Measurements from ENCODE around the gene IFNGR1. TPM values are rescaled to one million over a fixed set of nuclear protein-coding genes. Genes with fewer than 3 reads are reported as not detected.

The IFNGR1 gene
- polyA plus RNA-seq, 2 of the 4 experiments (the other 2 are of a cell fraction), result 31.2 to 54.9 TPM

DNA sequence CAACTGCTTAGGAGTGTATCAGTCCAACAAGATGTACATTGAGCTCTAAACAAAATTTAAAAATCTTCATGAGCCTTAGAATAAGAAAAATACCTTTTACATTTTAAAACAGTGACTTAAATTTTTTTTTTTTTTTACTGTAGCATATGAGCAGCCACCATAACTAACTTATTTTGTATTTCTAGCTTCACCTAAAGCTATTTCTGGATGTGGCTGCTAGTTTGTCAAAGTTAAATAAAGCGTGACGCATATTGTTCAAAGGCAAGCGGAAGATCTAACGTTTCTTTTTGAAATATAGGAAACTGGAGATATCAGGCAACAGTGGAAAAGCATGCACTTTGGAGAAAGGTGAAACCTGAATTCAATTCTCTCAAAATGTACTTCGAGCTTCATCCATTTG is 42.5 kb downstream of the IFNGR1 start:
- Histone ChIP-seq H3K4me3 (no peak overlapping the region), H3K4me2 (no peak overlapping the region), H3K9me3 (0 out of 3 replicates have a peak, but pooled peaks cover 2% of the 10 kb centered on the region), H3K27ac (no peak overlapping the region), H3K4me1 (no peaks in the 10 kb centered on the region)
- no peak for FAIRE-seq
- CTCF ChIA-PET, result interaction anchor here (0.7 to 2.0 kb wide), 2 partner anchors 10 to 83 kb away, joined by 4 to 7 read pairs; no protein-coding TSS in a partner anchor
- WGBS (ENCODE audit: missing lambda C conversion rate), result 75% methylated on average over 5 of the region's 5 CpGs
- POLR2A ChIA-PET, result no interaction called here
- TF ChIP-seq RFX5 (IDR thresholded peaks at IDR 0.05), result no peak
- no peak for TF ChIP-seq CHD4 (IDR thresholded peaks at IDR 0.05; ENCODE audit: borderline replicate concordance)
- ATAC-seq, result no peak
- no peak for DNase-seq (ENCODE audit: low read depth in 1 of 2, low spot score in 1 of 2)

DNA sequence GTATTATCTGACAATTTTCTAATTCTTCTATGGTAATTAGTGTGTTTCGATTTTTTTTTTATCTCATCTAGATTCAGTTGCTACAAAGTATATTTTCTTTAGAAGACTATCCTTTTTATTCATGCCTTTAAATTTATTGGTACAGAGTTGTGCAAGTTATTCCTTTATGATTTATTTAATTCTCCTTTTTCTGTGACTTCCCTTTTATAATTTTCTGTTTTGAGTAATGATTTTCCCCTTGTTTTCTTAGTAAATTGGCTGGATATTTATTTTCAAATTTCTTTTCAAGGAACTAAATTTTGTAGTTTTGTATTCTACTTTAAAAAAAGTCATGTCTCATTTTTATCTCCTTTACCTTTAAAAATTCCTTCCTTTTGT is 43.3 kb downstream of the IFNGR1 start:
- FAIRE-seq, result no peak
- 0 out of 3 replicates have a peak overlapping the region, but pooled peaks have one; percentile 14 for H3K4me2 ChIP-seq
- no peaks in the 10 kb centered on the region for H3K4me1 ChIP-seq
- H3K27ac ChIP-seq, result no peak overlapping the region
- no peaks in the 10 kb centered on the region for H3K9me3 ChIP-seq
- DNase-seq (ENCODE audit: low read depth in 1 of 2, low spot score in 1 of 2), result no peak
- ChIA-PET CTCF (no interaction called here), POLR2A (no interaction called here)
- no peak overlapping the region for H3K4me3 ChIP-seq
- ATAC-seq, result no peak
- TF ChIP-seq HOXB5 (CRISPR knock-in tag; IDR thresholded peaks at IDR 0.05) (no peak), ELK1 (IDR thresholded peaks at IDR 0.05; ENCODE audit: low read depth, low read length) (no peak), RFX5 (IDR thresholded peaks at IDR 0.05) (no peak), FOXS1 (CRISPR knock-in tag; IDR thresholded peaks at IDR 0.05) (no peak), EHF (CRISPR knock-in tag; IDR thresholded peaks at IDR 0.05) (no peak), JUN (IDR thresholded peaks at IDR 0.05) (no peak), RARB (CRISPR knock-in tag; IDR thresholded peaks at IDR 0.05) (no peak), HEYL (CRISPR knock-in tag; IDR thresholded peaks at IDR 0.05) (no peak), CHD4 (IDR thresholded peaks at IDR 0.05; ENCODE audit: borderline replicate concordance) (no peak), KDM5A (IDR thresholded peaks at IDR 0.05) (no peak), CBX8 (IDR thresholded peaks at IDR 0.05) (no peak), CEBPB (IDR thresholded peaks at IDR 0.05) (no peak), TFCP2L1 (CRISPR knock-in tag; IDR thresholded peaks at IDR 0.05) (no peak), HOXA7 (CRISPR knock-in tag; IDR thresholded peaks at IDR 0.05) (no peak), RNF2 (IDR thresholded peaks at IDR 0.05; ENCODE audit: borderline replicate concordance, low read depth) (no peak), POLR2AphosphoS2 (conservative IDR thresholded peaks at IDR 0.05; ENCODE audit: low read length) (no peak), MAFK (IDR thresholded peaks at IDR 0.05; ENCODE audit: partially characterized antibody) (no peak)
- TF ChIP-seq, protein P1, sequence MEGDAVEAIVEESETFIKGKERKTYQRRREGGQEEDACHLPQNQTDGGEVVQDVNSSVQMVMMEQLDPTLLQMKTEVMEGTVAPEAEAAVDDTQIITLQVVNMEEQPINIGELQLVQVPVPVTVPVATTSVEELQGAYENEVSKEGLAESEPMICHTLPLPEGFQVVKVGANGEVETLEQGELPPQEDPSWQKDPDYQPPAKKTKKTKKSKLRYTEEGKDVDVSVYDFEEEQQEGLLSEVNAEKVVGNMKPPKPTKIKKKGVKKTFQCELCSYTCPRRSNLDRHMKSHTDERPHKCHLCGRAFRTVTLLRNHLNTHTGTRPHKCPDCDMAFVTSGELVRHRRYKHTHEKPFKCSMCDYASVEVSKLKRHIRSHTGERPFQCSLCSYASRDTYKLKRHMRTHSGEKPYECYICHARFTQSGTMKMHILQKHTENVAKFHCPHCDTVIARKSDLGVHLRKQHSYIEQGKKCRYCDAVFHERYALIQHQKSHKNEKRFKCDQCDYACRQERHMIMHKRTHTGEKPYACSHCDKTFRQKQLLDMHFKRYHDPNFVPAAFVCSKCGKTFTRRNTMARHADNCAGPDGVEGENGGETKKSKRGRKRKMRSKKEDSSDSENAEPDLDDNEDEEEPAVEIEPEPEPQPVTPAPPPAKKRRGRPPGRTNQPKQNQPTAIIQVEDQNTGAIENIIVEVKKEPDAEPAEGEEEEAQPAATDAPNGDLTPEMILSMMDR (IDR thresholded peaks at IDR 0.05), result no peak
- TF ChIP-seq, protein P2, sequence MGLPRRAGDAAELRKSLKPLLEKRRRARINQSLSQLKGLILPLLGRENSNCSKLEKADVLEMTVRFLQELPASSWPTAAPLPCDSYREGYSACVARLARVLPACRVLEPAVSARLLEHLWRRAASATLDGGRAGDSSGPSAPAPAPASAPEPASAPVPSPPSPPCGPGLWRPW (IDR thresholded peaks at IDR 0.05), result no peak
- WGBS (ENCODE audit: missing lambda C conversion rate), result 0% methylated on average over 1 of the region's 1 CpG

DNA sequence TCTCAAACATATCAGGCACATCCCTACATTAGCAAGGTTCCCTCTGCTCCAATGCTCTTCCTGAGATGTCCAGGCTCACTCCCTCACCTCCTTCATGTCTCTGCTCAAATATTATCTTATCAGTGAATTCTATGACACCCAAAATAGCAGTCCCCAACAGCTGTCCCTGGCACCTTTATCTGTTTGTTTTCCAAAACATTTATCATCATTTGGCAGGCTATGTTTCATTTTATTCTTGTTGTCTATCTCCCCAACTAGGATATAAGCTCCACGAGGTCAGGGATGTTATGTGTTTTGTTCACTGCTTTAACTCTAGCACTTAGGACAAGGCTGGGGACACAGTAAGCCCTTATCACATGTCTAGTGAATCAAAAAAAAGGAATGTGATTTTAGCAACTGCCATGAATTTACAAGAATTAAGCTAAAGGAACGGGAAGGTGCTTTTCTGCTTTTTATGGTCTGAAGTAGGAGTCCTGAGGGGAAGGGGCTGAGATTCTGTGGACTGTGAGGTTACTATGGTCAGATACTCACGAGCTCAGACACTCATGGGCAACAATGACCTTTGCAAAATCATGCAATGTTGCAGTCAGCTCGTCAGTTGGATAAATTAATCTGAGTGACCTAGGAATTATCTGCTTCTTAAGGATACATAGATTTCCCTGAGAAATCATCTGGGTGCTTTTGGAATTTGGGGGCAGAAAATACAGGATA is 43.9 kb downstream of the IFNGR1 start:
- TF ChIP-seq E2F6 (IDR thresholded peaks at IDR 0.05; ENCODE audit: borderline replicate concordance, low read depth) (no peak), HOXB13 (CRISPR knock-in tag; IDR thresholded peaks at IDR 0.05; ENCODE audit: low read depth) (no peak), MYC (IDR thresholded peaks at IDR 0.05; ENCODE audit: borderline replicate concordance, low read length) (no peak), ELK1 (IDR thresholded peaks at IDR 0.05; ENCODE audit: low read depth, low read length) (no peak), CHD2 (IDR thresholded peaks at IDR 0.05; ENCODE audit: low read length, partially characterized antibody) (no peak), JUNB (IDR thresholded peaks at IDR 0.05) (no peak), JUN (IDR thresholded peaks at IDR 0.05) (no peak)
- no peaks in the 10 kb centered on the region for H3K4me1 ChIP-seq
- ChIA-PET CTCF (no interaction called here), POLR2A (no interaction called here)
- H3K4me3 ChIP-seq, result no peak overlapping the region
- FAIRE-seq, result no peak
- no peak; a peak in 1 of 6 replicates for ATAC-seq
- 20% methylated on average over 4 of the region's 4 CpGs for WGBS (ENCODE audit: missing lambda C conversion rate)
- H3K27ac ChIP-seq, result no peak overlapping the region
- 0 out of 3 replicates have a peak overlapping the region, but pooled peaks have one; percentile 14 for H3K4me2 ChIP-seq
- H3K9me3 ChIP-seq, result no peaks in the 10 kb centered on the region
- DNase-seq (ENCODE audit: low read depth in 1 of 2, low spot score in 1 of 2), result no peak
